ENCODE results near the gene ASIC1.

- no peak for TF ChIP-seq POLR2A (IDR thresholded peaks at IDR 0.05; ENCODE audit: low read depth, low read length)
- TF ChIP-seq POLR2AphosphoS5 (IDR thresholded peaks at IDR 0.05; ENCODE audit: low read depth, low read length): no peak
- no peak for TF ChIP-seq TAF1 (IDR thresholded peaks at IDR 0.05; ENCODE audit: borderline replicate concordance, low read depth, low read length)
These were observed 14.7 kb upstream of the ASIC1 start for GRCh38 chr12:50042693-50043092.

Data from GM12892 (cell line).